Putamen (tissue), 1 donor: ENCODE data around the gene AGAP3.

Experiments
- DNase-seq: peaks from one replicate; pipeline ENCODE4 v3.0.0-alpha.2; 2016; ENCODE audit warnings: low spot score

AGAP3 gene

DNA sequence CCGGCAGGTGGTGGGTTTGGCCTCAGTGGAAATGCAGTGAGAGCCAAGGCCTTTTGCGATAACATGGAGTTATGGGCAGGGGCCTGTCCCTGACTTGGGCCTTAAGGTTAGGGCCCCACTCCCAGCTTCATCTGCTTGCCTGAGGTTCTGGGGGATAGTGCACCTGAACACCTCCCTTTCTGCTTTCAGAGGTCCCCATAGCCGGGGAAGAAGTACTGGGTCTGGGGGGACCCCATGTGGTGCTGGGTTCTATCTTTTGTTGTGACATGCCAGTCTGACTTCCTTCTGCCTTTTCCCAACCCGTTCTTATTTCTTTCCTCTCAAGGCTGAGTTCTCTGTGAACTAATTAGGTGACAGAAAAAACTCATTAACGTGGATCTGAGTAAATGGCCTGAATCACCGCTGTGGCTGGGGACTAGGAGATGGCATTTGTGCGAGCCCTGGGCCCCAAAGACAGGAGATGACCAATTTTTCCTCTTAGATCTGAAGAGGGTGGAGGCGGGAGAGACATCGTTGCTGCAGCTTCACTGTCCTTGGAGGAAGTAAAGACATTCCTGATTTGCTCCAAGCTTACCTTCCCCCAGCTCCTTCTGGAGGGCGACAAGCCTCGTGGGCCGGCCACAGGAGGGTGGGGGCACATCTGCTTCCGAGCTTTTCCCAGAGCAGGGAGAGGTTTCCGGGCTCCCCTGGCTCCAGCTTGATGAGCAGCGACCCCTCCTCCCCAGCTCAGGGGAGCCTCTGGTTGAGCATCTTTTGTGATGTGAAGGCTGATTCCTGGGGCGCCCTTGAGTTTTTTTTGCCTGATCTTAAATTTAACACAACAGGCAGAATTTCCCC, 2.0 kb downstream of the AGAP3 start:
- no peak for DNase-seq

DNA sequence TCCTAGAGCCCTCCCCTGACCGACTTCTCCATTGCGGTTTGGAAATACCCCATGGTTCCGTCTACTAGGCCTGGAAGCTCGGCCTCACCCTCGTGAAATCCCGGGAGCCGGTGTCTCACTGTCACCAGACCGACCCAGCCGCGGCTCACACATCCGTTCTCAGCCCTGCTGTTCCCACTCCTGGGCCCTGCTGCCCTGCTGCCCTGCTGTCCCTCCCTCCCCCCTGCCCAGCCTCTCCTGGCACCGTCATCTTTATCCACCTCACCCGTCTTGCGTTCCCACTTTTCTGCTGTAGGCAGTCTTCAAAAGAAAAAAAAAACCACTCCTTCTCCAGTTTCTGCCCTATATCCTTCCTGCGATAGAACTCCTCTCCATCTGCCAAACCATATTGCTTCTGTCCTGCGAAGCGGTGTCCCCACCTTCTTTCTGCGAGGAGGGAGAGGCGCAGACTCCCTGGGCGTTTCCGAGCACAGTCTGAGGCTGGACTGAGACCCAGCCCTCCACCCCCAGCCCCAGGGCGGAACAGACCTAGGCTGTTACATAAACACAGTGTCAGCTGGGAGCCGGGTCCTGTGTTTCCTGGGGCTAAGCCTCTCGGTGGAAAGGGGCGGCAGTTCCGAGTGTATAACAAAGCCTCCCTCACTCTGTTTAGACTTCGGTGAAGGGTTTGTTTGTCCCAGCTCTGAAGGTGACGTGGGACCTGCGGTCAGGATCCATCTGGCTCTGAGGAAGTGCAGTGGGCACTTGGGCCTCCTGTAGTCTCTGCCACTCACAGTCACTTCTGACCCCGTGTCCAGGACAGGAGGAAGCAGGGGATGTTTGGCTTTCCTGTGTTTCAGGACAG, 2.8 kb downstream of the AGAP3 start:
- no peak for DNase-seq

DNA sequence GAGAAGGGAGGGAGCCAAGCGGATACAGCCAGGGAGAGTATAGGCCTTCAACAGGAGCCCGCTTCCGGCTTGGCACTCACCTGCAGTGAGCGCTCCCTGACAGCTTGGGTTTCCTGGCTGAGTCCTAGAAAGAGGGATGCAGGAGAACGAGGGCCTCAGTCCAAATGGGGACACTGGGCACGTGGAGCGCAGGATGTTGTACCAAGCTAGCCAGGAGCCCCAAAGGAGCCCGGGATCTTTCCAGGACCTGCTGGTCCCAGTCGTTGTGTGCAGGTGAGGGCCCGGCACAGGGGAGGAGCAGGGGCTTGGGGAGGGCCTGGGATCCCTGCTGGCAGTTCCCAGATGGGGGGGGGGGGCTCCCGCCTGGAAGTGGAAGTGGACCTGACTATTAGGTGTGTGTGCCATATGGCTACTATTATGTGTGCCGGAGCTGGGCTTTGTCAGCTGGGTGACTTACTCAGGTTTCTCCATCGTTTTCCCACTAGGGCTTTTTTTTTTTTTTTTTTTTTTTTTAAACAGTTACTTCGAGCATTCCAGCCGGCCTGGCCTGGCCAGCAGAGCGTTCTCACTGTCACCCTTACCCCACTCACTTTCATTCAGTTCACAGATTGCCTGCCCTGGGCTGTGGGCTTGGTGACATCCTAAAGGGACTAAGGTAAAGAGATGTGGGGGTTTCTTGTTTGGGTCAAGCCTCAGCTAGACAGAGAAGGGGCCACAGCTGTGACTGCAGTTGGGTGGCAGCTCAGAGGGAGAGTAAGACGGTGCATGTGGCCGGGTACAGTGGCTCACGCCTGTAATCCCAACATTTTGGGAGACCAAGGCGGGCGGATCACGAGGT, 3.8 kb downstream of the AGAP3 start:
- no peak for DNase-seq

DNA sequence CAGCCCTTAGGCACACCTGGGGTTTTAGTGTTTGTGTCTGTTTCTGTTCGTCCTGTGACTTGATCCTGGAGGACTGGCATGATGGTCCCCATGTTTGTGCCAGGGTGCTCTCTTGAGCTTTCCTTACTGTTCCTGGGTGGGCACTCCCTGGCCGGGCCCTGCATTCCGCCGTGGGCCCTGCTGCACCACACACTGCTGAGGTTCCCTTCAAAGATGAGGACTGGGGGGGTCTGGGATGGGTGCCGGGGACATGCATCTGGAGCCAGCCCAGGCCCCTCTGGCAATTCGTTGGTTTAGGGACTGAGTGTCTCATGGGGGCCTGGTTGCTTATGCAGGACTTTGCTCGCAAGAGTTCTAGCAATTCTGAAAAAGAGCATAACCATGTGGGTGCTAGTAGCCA, 4.7 kb downstream of the AGAP3 start:
- no peak for DNase-seq

DNA sequence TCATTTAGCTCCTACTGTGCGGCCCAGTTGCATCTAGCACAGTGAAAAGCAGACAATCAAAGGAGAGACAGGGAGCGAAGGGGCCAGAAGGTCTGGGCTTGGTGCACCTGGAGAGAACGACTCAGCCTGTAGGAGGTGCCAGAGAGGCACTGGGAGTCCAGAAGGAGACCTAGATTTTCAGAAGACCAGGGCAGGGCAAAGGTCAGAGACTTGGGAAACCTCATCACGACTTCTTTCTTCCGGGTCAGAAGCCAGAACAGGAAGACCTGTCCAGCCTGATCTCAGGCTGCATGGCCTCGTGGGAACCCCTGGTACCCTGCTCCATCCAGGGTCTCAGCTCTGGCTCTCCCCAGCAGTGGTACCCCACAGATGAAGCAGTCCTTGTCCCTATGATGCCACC, 5.2 kb downstream of the AGAP3 start:
- DNase-seq: no peak

DNA sequence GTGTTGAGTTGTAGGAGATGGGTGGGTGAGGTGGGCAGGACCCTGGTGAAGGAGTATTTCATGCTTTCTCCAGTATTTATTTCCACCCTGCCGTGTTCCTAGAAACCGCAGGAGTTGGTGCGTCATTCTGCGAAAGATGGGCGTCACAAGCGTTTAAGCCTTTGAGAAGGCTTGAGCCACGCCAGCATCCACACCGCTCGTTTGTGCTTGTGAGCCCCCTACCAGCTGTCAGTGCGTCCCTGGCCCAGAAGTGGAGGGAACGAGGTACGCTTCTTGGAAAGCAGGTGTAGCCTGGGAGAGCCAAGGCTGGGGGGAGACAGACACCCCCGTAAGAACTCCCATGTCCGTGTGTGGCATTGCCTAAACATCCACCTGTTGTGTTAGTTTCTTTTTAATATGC, 5.7 kb downstream of the AGAP3 start:
- no peak for DNase-seq

DNA sequence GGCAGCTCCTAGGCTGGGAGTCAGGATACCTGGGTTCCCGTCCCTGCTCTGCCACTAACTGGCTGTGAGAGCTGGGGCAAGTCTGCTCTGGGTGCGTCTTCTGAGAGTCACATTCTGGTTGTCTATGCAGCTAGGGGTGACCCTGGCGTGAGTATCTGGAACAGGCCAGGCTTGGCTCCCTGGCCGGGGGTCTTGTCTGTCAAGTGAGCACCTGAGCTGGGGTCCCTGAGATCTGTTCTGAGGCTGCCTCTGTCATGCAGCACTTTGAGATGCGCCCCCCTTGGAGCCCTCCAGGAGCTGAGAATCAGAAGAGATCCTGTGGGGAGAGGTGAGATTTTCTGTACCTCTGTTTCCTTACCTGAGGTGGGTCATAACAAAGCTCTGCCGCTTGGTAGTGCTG, 7.5 kb downstream of the AGAP3 start:
- no peak for DNase-seq

DNA sequence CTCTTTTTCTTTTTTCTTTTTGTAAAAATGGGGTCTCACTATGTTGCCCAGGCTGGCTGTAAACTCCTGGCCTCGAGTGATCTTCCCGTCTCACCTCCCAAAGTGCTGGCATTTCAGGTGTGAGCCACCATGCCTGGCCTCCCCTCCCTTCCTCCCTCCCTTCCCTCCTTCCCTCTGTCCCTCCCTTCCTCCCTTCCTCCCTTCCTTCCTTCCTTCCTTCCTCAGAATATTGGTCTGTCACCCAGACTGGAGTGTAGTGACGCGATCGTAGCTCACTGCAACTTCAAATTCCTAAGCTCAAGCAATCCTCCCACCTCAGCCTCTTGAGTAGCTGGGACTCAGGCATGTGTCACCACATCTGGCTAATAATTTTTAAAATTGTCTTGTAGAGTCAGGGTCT, 8.4 kb downstream of the AGAP3 start:
- DNase-seq: no peak

DNA sequence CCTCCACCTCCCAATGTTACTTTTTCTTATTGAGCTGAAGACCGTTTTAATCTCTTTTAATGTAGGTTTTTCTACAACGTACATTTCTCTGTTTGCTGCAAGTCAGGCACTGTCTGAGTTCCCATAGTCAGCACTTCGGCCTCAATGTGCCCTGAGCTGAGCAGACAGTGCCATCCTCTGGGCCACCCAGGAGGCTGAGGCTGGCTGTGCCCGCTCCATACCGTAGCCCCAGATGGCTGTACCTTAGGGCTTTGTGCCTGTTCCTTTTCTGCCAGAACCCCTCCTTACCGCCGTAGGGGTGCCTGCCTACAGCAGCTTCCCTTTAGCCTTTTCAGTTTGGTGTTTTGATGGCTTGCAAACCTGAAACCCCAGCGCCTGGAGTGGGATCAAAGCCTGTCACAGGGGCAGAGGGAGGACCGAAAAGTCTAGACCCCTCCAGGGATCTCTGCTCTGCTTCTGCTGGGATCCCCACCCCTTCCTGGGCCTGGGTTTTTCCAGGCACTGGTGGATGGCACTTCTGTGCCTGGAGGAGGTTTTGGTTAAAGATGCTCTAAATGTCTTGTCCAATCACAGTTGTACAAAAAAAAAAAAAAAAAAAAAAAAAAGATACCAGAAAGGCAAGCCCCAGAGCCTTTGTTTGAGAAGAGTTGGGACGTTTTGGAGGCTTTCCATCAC, 9.0 kb downstream of the AGAP3 start:
- no peak for DNase-seq

DNA sequence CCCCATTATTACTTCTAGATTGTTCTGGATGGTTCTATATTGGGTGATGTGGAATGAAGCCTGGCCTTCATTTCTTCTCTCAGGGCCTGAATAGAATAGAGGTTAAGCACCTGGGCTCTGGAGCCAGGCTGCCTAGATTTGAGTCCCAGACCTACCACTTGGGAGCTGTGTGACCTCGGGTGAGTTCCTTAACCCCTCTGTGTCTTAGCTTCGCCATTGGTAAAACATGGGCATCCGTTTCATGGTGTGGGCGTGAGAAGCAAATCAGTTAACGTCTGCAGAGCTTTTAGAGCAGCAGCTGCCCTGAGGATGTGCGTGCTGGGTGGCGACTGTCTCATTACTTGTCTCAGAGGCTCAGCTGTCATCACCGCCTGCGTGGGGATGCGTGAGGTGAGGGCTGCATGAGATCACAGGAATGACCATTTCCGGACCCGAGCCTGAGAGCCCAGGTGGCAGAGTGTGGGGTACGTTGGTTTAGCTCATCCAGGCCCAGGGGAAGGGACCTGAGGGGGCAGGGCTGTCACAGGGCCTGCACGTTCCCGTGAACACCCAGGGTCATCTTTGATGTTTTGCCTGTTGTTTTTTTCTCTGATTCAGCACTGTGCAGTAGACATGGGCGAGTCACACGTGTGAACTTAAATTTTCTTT, 9.7 kb downstream of the AGAP3 start:
- DNase-seq: no peak

DNA sequence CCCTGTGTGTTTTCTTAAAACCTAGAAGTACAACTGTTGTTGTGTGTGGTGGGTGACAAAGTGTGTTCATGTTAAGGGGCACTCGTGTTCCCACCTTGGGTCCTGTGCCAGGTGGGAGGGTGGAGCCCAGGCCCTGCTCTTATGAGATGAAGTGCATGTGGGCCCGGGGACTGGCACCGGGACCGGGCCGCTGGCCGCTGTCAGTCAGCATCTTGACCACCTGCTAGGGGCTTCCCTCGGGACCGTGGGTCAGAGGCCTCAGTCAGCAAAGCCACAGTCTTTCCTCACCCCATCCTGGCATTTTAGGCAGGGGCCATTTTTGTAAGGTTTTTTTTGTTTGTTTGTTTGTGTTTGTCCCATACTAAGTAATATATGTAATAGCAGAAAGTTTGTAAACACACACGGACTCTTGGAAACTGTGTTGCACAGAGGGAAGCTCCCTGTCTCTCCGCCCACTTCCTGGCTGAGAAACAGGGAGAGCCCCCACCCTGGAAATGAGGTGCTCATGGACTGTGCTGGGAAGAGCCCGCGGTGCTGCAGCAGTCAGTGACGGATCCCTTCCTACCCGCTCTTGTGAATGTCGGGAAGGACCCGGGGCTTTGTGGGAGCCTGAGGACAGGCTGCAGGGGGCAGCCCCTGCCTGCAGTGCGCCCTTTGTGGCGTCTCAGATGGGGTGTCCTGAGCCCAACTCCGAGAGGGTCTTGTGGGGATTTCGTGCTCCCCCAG, 13.4 kb downstream of the AGAP3 start:
- no peak for DNase-seq

DNA sequence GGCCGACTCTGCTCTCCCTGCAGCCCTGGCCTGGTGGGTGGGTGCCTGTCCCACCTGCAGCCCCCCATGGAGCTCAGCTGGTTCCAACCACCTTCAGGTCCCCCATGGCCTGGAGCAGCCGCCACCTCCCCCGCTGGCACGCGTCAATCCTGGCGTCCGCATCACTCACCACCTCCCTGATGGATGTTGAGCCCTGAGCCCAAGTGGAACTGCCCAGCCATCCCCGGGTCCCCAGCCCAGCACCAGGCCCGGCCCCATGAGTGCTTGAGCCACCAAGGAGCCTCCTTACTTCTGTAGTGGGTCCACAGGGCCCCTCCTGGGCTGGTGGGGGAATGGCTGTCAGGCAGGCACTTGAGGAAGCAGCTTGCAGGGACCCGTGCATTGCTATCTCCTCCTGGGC, 14.6 kb downstream of the AGAP3 start:
- DNase-seq: no peak

DNA sequence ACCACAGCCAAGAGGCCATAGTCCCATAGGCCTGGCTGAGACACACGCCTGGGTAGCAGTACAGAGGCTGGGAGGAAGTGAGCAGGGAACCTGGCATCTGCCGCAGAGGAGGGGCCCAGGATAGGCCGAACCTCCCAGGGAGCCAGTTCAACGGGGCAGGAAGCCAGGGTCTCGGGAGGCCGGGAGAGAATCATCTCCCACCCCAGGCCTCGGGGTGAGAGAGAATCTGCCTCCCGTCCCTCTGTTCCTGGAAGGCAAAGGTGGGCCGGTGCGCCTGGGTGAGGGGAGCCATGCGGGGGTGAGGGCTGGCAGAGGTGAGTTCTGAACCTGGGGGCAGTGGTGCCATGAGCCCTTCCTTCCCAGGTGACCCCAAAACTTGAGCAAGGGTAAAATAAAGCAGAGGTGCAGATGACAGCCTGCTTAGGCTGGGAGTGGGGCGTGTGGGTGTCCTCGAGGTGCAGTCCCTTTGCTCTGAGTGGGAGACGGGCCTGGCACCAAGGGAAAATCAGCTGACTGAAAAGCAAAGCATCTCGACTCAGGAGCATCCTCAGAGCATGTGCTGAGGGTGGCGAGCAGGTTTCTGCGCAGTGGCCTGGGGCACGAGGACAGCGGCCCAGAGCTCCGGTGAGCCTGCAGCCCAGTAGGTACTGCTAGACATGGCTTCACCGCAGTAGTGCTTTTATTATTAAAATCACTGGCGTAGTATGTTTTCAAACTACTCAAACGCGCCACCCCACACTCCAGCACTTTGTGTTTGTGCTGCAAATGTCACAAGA, 15.5 kb downstream of the AGAP3 start:
- DNase-seq: no peak

DNA sequence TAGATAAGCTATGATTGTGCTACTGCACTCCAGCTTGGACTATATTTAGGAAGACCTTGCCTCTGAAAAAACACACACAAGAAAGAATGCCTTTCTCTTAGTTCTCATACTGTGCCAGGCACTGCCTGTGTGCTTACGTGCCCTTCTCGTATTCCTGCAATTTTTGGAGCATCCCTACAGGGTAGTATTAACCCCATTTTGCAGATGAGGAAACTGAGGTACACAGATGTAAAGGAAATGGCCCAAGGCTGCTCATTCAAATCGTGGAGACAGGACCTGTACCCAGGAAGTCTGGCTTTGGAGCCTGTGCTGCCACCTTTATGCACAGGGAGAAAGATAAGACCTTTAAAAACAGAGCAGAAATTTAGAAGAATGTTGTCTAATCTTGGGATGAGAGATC, 16.7 kb downstream of the AGAP3 start:
- no peak for DNase-seq

DNA sequence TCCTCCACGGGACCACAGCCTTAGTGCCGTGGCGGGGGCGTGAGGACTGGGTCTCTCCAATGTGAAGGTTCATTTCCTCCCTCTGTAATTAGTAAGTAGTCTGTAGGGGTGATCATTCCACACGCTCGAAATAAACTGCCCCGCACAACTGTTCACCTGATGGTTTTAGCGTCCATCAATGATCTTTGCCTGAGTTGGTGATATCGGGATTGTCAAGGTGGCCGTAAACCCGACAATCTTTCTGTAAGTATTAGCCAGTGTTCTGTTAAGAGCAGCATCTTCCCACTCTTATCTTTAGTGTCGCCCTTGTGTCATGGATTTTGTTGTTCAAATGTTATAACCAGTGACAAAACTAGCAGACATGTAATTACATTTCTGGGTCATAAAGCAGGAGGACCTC, 17.7 kb downstream of the AGAP3 start:
- DNase-seq: no peak

DNA sequence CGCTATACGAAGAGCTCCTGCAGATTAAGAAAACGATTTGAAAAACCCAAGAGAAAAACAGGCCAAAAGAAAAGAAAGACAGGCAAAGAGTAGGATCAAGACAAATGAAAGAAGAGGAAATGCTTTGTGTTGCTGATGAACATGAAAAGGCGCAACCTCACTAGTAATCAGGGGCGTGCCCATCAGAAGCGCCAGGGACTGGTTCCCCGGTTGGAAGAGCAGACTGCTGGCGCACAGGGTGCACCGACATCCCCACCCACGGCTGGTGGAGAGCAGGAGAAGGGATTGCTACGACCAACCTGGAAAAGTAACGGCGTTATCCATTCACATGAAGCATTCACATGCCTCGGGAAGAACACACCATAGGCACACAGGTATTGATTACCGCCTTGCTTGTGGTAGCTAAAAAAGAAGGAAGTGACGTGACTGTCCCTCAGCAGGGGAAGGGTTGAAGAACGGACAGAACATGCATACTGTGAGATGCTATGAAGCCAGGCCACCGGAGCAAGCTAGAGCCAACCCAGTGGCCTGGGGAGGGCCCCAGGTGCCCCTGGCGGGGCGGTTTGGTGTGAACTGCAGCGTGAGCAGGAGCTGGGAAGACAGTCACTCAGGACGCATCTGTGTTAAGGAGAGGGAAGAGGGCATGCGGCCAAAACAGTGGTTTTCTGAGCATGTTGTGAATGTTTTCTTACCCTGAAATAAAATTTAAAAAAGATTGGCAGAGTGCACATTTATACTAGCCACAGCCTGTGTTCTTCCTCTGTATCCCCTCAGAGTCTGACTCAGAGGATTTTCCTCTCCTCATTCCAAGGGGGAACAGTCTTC, 18.3 kb downstream of the AGAP3 start:
- no peak for DNase-seq

DNA sequence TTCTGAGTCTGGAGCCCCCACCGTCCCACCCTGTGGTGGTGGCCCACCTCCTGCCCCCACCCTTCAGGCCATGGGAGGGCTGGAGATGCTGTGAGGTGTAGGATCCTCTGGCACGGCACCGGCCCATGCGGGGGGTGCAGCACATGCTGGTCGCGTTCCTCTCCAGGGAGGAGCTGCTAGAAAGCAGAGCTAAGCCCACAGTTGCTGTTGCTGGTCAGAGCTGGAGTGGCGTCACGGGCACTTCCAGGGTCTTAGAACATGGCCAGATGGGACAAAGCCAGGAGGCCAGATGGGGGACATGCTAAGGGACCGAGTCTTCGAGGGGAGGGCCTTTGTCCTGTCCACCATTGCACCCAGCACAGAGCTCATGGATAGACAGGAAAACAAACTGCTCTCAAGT, 21.6 kb downstream of the AGAP3 start:
- no peak for DNase-seq

DNA sequence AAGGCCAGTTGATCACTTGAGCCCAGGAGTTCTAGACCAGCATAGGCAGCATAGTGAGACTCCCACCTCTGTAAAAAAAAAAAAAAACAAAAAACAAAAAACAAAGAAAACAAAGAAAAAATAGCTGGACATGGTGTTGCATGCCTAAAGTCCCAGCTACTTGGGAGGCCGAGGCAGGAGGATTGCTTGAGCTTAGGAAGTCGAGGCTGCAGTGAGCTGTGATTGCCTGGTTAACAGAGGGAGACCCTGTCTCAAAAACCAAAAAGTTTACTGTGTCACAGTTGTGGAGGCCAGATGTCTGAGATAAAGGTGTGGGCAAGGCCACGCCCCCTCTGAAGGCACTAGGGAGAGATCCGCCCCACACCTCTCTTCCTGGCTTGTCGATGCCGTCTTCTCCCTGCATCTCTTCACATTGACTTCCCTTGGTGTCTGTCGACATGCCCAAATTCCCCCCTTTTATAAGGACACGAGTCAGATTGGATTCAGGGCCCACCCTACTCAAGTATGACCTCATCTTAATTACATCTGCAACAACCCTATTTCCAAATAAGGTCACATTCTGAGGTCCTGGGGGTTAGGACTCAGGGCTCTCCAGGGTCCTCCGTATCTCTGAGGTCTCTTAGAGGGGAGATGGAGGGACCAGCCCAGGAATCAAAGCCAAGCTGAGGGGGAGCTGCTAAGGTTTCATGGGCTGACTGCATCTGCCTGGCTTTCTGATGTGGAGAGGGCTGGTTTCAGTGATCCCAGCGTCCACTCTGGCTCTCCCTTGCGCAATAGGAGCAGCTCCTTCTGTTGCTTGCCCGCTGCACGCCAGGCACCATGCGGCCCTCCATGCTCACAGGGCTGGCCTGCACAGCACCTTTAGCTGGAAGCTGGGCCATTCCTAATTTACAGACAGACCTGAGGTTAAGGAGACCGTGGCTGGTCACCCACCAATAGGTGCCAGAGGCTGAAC, 23.1 kb downstream of the AGAP3 start:
- no peak for DNase-seq
